HL-60 (cell line): ENCODE results near the gene NRDC.

Experiments
- CTCF ChIP-seq: IDR thresholded peaks from one replicate; pipeline ENCODE4 v1.5.1; 2011; ENCODE audit warnings: low read length, control low read depth, inconsistent platforms; ENCODE audit not compliant: insufficient read depth
- POLR2AphosphoS5 ChIP-seq: IDR thresholded peaks from 2 replicates; pipeline ENCODE4 v1.6.1; 2012; ENCODE audit warnings: low read depth

- TF ChIP-seq CTCF, result no peak
- TF ChIP-seq POLR2AphosphoS5, result no peak
These were observed 38.3 kb downstream of the NRDC start for GRCh38 chr1:51840182-51840581.
